ENCODE measurements around the gene SAFB2. TPM values are rescaled to one million over a fixed set of nuclear protein-coding genes. Genes with fewer than 3 reads are reported as not detected.

SAFB2 gene
- total and polyA plus RNA-seq, 9 donors, result 24.6 to 55.9 (median 45.0) TPM

- Histone ChIP-seq H3K9me3 (replicated peaks; ENCODE audit: control insufficient read depth, low read depth, low read length) (peaks cover 6% of the 10 kb centered on the region), H3K27ac (ENCODE audit: low read length) (no peak overlapping the region), H3K4me3 (ENCODE audit: low read length) (no peak overlapping the region), H3K36me3 (ENCODE audit: control insufficient read depth, insufficient read depth, low read length) (no peaks in the 10 kb centered on the region), H3K27me3 (ENCODE audit: control insufficient read depth, insufficient read depth, low read length) (peaks cover 36% of the 10 kb centered on the region), H3K4me1 (ENCODE audit: control insufficient read depth, insufficient read depth, low read length) (peaks cover 4% of the 10 kb centered on the region)
- DNase-seq, result no peak
- WGBS (ENCODE audit: insufficient coverage), result 46% methylated on average over 2 of the region's 3 CpGs
Measured at GRCh38 chr19:5559804-5560133, 62.8 kb downstream of the SAFB2 start.

- H3K27me3 ChIP-seq (ENCODE audit: control insufficient read depth, insufficient read depth, low read length), result peaks cover 30% of the 10 kb centered on the region
- peaks cover 4% of the 10 kb centered on the region for H3K4me1 ChIP-seq (ENCODE audit: control insufficient read depth, insufficient read depth, low read length)
- H3K9me3 ChIP-seq (replicated peaks; ENCODE audit: control insufficient read depth, low read depth, low read length), result peaks cover 6% of the 10 kb centered on the region
- H3K4me3 ChIP-seq (ENCODE audit: low read length), result no peak overlapping the region
- no peaks in the 10 kb centered on the region for H3K36me3 ChIP-seq (ENCODE audit: control insufficient read depth, insufficient read depth, low read length)
- H3K27ac ChIP-seq (ENCODE audit: low read length), result no peak overlapping the region
- WGBS (ENCODE audit: insufficient coverage), result 94% methylated on average over 2 of the region's 2 CpGs
- DNase-seq, result no peak
Measured at GRCh38 chr19:5558101-5558621, 64.4 kb downstream of the SAFB2 start.

- 29% methylated on average over 5 of the region's 13 CpGs for WGBS (ENCODE audit: insufficient coverage)
- no peak overlapping the region for H3K4me3 ChIP-seq (ENCODE audit: low read length)
- peaks cover 26% of the 10 kb centered on the region for H3K27me3 ChIP-seq (ENCODE audit: control insufficient read depth, insufficient read depth, low read length)
- DNase-seq, result no peak
- H3K27ac ChIP-seq (ENCODE audit: low read length), result no peak overlapping the region
- H3K9me3 ChIP-seq (replicated peaks; ENCODE audit: control insufficient read depth, low read depth, low read length), result peaks cover 6% of the 10 kb centered on the region
- H3K4me1 ChIP-seq (ENCODE audit: control insufficient read depth, insufficient read depth, low read length), result peaks cover 4% of the 10 kb centered on the region
- H3K36me3 ChIP-seq (ENCODE audit: control insufficient read depth, insufficient read depth, low read length), result no peaks in the 10 kb centered on the region
Measured at GRCh38 chr19:5557691-5558090, 64.9 kb downstream of the SAFB2 start.

- Histone ChIP-seq H3K27ac (ENCODE audit: low read length) (no peak overlapping the region), H3K4me1 (ENCODE audit: control insufficient read depth, insufficient read depth, low read length) (peaks cover 4% of the 10 kb centered on the region), H3K27me3 (ENCODE audit: control insufficient read depth, insufficient read depth, low read length) (peaks cover 19% of the 10 kb centered on the region), H3K9me3 (replicated peaks; ENCODE audit: control insufficient read depth, low read depth, low read length) (no peaks in the 10 kb centered on the region), H3K36me3 (ENCODE audit: control insufficient read depth, insufficient read depth, low read length) (no peaks in the 10 kb centered on the region), H3K4me3 (ENCODE audit: low read length) (no peak overlapping the region)
- DNase-seq, result no peak
- 83% methylated on average over 2 of the region's 5 CpGs for WGBS (ENCODE audit: insufficient coverage)
Measured at GRCh38 chr19:5554828-5555227, 67.7 kb downstream of the SAFB2 start.

- 100% methylated on average over 1 of the region's 9 CpGs for WGBS (ENCODE audit: insufficient coverage)
- Histone ChIP-seq H3K27ac (ENCODE audit: low read length) (no peak overlapping the region), H3K27me3 (ENCODE audit: control insufficient read depth, insufficient read depth, low read length) (peaks cover 14% of the 10 kb centered on the region), H3K9me3 (replicated peaks; ENCODE audit: control insufficient read depth, low read depth, low read length) (no peaks in the 10 kb centered on the region), H3K4me1 (ENCODE audit: control insufficient read depth, insufficient read depth, low read length) (peaks cover 4% of the 10 kb centered on the region), H3K36me3 (ENCODE audit: control insufficient read depth, insufficient read depth, low read length) (no peaks in the 10 kb centered on the region), H3K4me3 (ENCODE audit: low read length) (no peak overlapping the region)
- no peak for DNase-seq
Measured at GRCh38 chr19:5553892-5554291, 68.7 kb downstream of the SAFB2 start.

GRCh38 chr19:5547881-5548280, 74.7 kb downstream of the SAFB2 start:
- Histone ChIP-seq H3K36me3 (ENCODE audit: control insufficient read depth, insufficient read depth, low read length) (no peaks in the 10 kb centered on the region), H3K27ac (ENCODE audit: low read length) (no peak overlapping the region), H3K27me3 (ENCODE audit: control insufficient read depth, insufficient read depth, low read length) (peaks cover 4% of the 10 kb centered on the region), H3K4me3 (ENCODE audit: low read length) (no peak overlapping the region), H3K9me3 (replicated peaks; ENCODE audit: control insufficient read depth, low read depth, low read length) (no peaks in the 10 kb centered on the region), H3K4me1 (ENCODE audit: control insufficient read depth, insufficient read depth, low read length) (no peaks in the 10 kb centered on the region)
- 37% methylated on average over 5 of the region's 8 CpGs for WGBS (ENCODE audit: insufficient coverage)
- DNase-seq, result no peak

- peaks cover 4% of the 10 kb centered on the region for H3K27me3 ChIP-seq (ENCODE audit: control insufficient read depth, insufficient read depth, low read length)
- no peaks in the 10 kb centered on the region for H3K36me3 ChIP-seq (ENCODE audit: control insufficient read depth, insufficient read depth, low read length)
- H3K4me3 ChIP-seq (ENCODE audit: low read length), result no peak overlapping the region
- WGBS (ENCODE audit: insufficient coverage), result 100% methylated on average over 2 of the region's 4 CpGs
- no peak for DNase-seq
- no peaks in the 10 kb centered on the region for H3K9me3 ChIP-seq (replicated peaks; ENCODE audit: control insufficient read depth, low read depth, low read length)
- no peaks in the 10 kb centered on the region for H3K4me1 ChIP-seq (ENCODE audit: control insufficient read depth, insufficient read depth, low read length)
- no peak overlapping the region for H3K27ac ChIP-seq (ENCODE audit: low read length)
Measured at GRCh38 chr19:5545984-5546383, 76.6 kb downstream of the SAFB2 start.

GRCh38 chr19:5545051-5545450, 77.5 kb downstream of the SAFB2 start:
- no peak for DNase-seq
- 95% methylated on average over 2 of the region's 5 CpGs for WGBS (ENCODE audit: insufficient coverage)

GRCh38 chr19:5542665-5543064, 79.9 kb downstream of the SAFB2 start:
- no peak for DNase-seq
- Histone ChIP-seq H3K27me3 (ENCODE audit: control insufficient read depth, insufficient read depth, low read length) (peaks cover 4% of the 10 kb centered on the region), H3K27ac (ENCODE audit: low read length) (no peak overlapping the region), H3K9me3 (replicated peaks; ENCODE audit: control insufficient read depth, low read depth, low read length) (no peaks in the 10 kb centered on the region), H3K4me1 (ENCODE audit: control insufficient read depth, insufficient read depth, low read length) (peaks cover 16% of the 10 kb centered on the region), H3K4me3 (ENCODE audit: low read length) (no peak overlapping the region), H3K36me3 (ENCODE audit: control insufficient read depth, insufficient read depth, low read length) (no peaks in the 10 kb centered on the region)
- WGBS (ENCODE audit: insufficient coverage), result 35% methylated on average over 4 of the region's 8 CpGs

More at GRCh38 chr19:5545051-5545450, 77.5 kb downstream of the SAFB2 start:
- Histone ChIP-seq H3K4me1 (ENCODE audit: control insufficient read depth, insufficient read depth, low read length) (no peaks in the 10 kb centered on the region), H3K36me3 (ENCODE audit: control insufficient read depth, insufficient read depth, low read length) (no peaks in the 10 kb centered on the region), H3K4me3 (ENCODE audit: low read length) (no peak overlapping the region), H3K27me3 (ENCODE audit: control insufficient read depth, insufficient read depth, low read length) (peaks cover 4% of the 10 kb centered on the region), H3K27ac (ENCODE audit: low read length) (no peak overlapping the region), H3K9me3 (replicated peaks; ENCODE audit: control insufficient read depth, low read depth, low read length) (no peaks in the 10 kb centered on the region)

- Histone ChIP-seq H3K4me1 (ENCODE audit: control insufficient read depth, insufficient read depth, low read length) (peaks cover 22% of the 10 kb centered on the region), H3K27ac (ENCODE audit: low read length) (no peak overlapping the region), H3K4me3 (ENCODE audit: low read length) (no peak overlapping the region), H3K36me3 (ENCODE audit: control insufficient read depth, insufficient read depth, low read length) (no peaks in the 10 kb centered on the region), H3K9me3 (replicated peaks; ENCODE audit: control insufficient read depth, low read depth, low read length) (no peaks in the 10 kb centered on the region), H3K27me3 (ENCODE audit: control insufficient read depth, insufficient read depth, low read length) (peaks cover 4% of the 10 kb centered on the region)
- WGBS (ENCODE audit: insufficient coverage), result 45% methylated on average over 5 of the region's 7 CpGs
- no peak for DNase-seq
Measured at GRCh38 chr19:5541456-5541855, 81.1 kb downstream of the SAFB2 start.

GRCh38 chr19:5540208-5540607, 82.4 kb downstream of the SAFB2 start:
- DNase-seq, result no peak
- Histone ChIP-seq H3K4me1 (ENCODE audit: control insufficient read depth, insufficient read depth, low read length) (peaks cover 29% of the 10 kb centered on the region), H3K27me3 (ENCODE audit: control insufficient read depth, insufficient read depth, low read length) (peaks cover 6% of the 10 kb centered on the region), H3K36me3 (ENCODE audit: control insufficient read depth, insufficient read depth, low read length) (no peaks in the 10 kb centered on the region), H3K4me3 (ENCODE audit: low read length) (no peak overlapping the region), H3K9me3 (replicated peaks; ENCODE audit: control insufficient read depth, low read depth, low read length) (peaks cover 2% of the 10 kb centered on the region), H3K27ac (ENCODE audit: low read length) (no peak overlapping the region)
- 81% methylated on average over 9 of the region's 10 CpGs for WGBS (ENCODE audit: insufficient coverage)

All from muscle of leg (tissue), 11 donors.